ENCODE measurements around the gene LRRC47. TPM values are rescaled to one million over a fixed set of nuclear protein-coding genes. Genes with fewer than 3 reads are reported as not detected.

LRRC47 gene
- total RNA-seq, 1 donor from 2014 or later: 38.9 TPM

DNA sequence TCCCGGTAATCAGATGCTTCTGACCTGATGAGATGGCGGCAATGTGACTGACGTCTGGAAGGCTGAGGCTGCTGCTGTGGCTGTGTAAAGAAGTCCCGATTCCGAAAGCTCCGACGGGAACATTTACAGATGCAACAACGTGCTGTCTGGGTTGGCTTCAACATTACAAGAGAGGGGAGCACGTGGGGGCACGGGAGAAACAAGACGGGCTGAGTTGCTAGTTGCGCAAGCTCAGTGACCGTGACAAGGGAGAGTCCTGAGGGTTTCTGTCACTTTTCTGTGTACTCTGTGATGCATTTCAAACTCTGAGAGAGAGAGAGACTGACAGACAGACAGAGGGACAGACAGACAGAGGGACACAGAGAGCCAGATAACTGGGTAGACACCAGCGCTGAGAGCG, 25.6 kb upstream of the LRRC47 start:
- H3K4me3 ChIP-seq (ENCODE audit: low read depth, low read length): no peak overlapping the region

DNA sequence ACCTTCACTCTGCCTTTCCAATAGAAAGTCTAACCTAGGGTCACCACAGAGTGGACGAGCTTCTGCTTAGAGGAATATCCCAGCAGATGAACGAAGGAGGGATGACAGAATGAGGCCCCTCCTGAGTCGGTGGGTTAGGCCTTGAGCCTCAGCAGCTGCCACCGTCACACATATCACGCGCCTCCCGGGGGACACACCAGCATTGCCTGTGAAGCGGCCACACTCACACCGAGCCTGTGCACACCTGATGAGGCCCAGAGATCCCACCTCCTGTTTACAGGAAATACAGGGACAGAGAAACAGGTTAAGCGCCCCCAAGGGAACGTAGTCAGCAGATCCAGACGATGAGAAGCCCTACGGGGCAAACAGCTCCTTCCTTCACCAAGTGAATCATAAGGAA, 25.1 kb upstream of the LRRC47 start:
- DNase-seq (ENCODE audit: low read depth): no peak
- TF ChIP-seq, protein P1, sequence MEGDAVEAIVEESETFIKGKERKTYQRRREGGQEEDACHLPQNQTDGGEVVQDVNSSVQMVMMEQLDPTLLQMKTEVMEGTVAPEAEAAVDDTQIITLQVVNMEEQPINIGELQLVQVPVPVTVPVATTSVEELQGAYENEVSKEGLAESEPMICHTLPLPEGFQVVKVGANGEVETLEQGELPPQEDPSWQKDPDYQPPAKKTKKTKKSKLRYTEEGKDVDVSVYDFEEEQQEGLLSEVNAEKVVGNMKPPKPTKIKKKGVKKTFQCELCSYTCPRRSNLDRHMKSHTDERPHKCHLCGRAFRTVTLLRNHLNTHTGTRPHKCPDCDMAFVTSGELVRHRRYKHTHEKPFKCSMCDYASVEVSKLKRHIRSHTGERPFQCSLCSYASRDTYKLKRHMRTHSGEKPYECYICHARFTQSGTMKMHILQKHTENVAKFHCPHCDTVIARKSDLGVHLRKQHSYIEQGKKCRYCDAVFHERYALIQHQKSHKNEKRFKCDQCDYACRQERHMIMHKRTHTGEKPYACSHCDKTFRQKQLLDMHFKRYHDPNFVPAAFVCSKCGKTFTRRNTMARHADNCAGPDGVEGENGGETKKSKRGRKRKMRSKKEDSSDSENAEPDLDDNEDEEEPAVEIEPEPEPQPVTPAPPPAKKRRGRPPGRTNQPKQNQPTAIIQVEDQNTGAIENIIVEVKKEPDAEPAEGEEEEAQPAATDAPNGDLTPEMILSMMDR (conservative IDR thresholded peaks at IDR 0.05; ENCODE audit: low read depth, low read length): no peak
- H3K4me3 ChIP-seq (ENCODE audit: low read depth, low read length): no peak overlapping the region

More for the DNA sequence above, 25.6 kb upstream of the LRRC47 start:
- DNase-seq (ENCODE audit: low read depth): no peak
- TF ChIP-seq, protein P1 (conservative IDR thresholded peaks at IDR 0.05; ENCODE audit: low read depth, low read length): no peak

DNA sequence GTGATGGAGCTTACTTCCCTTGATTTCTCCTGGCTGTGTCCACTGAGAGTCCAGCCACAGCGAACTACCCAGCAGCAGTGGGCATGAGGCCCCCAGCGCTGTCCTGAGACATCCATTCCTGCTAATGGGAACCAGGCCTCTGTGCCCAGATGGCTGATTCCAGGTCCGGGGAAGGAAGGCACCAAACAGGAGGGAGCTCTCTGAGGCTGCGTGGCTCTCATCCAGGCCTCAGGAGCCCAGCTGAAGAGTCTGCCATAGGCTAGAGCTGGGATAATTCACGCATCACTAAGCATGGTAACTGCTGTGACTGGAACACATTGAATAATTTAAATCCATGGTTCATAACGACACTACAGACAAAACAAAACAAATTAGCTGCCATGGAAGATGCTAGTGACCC, 24.7 kb upstream of the LRRC47 start:
- DNase-seq (ENCODE audit: low read depth): no peak
- TF ChIP-seq, protein P1 (conservative IDR thresholded peaks at IDR 0.05; ENCODE audit: low read depth, low read length): no peak
- no peak overlapping the region for H3K4me3 ChIP-seq (ENCODE audit: low read depth, low read length)

DNA sequence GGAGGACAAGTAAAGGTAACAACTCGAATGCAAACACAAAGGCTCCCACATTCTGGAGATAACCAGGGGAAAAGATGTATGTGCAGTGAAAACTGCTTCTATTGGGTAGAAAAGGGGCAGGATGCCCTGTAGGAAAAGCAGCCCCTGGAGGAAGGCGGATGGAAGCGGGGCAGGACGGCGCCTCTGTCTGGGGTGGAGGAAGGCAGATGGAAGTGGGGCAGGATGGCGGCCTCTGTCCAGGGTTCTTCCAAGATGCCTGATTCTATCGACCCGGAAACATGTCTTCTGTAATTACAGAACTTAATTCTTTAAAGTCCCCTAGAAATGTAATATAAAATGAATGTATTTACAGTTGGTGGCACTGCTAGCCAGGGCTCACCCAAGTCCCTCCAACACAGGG, 24.0 kb upstream of the LRRC47 start:
- TF ChIP-seq, protein P1 (conservative IDR thresholded peaks at IDR 0.05; ENCODE audit: low read depth, low read length): no peak
- no peak overlapping the region for H3K4me3 ChIP-seq (ENCODE audit: low read depth, low read length)
- no peak for DNase-seq (ENCODE audit: low read depth)

GRCh38 chr1:3819771-3820200, 23.5 kb upstream of the LRRC47 start:
- no peak for DNase-seq (ENCODE audit: low read depth)
- TF ChIP-seq, protein P1 (conservative IDR thresholded peaks at IDR 0.05; ENCODE audit: low read depth, low read length): no peak
- H3K4me3 ChIP-seq (ENCODE audit: low read depth, low read length): no peak overlapping the region

- DNase-seq (ENCODE audit: low read depth): no peak
- H3K4me3 ChIP-seq (ENCODE audit: low read depth, low read length): no peak overlapping the region
- TF ChIP-seq, protein P1 (conservative IDR thresholded peaks at IDR 0.05; ENCODE audit: low read depth, low read length): no peak
Measured at GRCh38 chr1:3817821-3818597, 21.7 kb upstream of the LRRC47 start.
